ENCODE data around the gene DMP1.

Gene DMP1, protein sequence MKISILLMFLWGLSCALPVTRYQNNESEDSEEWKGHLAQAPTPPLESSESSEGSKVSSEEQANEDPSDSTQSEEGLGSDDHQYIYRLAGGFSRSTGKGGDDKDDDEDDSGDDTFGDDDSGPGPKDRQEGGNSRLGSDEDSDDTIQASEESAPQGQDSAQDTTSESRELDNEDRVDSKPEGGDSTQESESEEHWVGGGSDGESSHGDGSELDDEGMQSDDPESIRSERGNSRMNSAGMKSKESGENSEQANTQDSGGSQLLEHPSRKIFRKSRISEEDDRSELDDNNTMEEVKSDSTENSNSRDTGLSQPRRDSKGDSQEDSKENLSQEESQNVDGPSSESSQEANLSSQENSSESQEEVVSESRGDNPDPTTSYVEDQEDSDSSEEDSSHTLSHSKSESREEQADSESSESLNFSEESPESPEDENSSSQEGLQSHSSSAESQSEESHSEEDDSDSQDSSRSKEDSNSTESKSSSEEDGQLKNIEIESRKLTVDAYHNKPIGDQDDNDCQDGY

DNA sequence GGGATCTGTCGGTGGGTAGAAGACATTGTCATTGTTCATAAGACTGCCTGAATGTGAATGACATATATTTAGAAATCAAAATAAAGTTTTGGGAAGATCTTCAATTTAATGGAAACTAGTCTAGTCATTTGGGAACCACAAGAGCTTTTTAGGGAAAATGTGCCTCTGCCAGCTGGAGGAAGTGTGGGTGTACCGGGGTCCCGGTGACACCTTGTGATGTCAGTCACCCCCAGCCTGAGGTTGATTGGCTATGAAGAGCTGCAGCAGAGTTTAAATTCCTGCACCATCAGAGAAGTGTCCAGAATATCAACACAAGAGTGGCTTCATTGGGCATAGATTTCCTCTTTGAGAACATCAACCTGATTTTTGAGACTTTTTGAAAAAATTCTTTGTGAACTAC, at the start of gene DMP1:
DMP1 (plus strand) TSS at position 301 of the 400 bp plus-strand sequence. CDS start 6,213 bp downstream, outside the sequence.
- no peak for DNase-seq (ENCODE audit: low spot score)

DNA sequence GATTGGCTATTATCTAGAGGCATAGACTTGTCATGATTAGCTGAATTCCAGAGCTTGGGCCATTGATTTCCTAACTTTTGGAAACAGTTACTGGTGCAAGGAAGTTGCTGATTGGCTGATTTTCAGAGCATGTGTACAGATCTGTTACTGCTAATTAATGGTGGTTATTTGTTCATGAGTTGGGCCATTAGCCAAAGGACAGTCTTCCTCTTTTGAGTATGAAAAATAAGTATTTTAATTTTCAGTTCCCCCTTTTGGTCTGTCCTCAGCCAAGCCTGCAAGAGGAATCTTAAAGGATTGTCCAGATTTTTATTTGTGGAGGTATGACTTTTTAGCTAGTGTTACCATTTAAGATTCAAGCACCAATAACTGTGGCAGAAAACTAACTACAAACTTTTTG, 48.7 kb upstream of the DMP1 start:
- no peak for DNase-seq (ENCODE audit: low spot score)

GRCh38 chr4:87608229-87608628, 41.9 kb upstream of the DMP1 start, which contains the start of gene DSPP:
Gene DSPP, plus strand, starts transcription at chr4:87608529. Its CDS starts 2,380 bp downstream, at chr4:87610909.
- no peak for DNase-seq (ENCODE audit: low spot score)

DNA sequence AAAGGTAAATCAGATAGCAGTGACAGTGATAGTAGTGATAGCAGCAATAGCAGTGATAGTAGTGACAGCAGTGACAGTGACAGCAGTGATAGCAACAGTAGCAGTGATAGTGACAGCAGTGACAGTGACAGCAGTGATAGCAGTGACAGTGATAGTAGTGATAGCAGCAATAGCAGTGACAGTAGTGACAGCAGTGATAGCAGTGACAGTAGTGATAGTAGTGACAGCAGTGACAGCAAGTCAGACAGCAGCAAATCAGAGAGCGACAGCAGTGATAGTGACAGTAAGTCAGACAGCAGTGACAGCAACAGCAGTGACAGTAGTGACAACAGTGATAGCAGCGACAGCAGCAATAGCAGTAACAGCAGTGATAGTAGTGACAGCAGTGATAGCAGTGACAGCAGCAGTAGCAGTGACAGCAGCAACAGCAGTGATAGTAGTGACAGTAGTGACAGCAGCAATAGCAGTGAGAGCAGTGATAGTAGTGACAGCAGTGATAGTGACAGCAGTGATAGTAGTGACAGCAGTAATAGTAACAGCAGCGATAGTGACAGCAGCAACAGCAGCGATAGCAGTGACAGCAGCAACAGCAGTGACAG, 35.7 kb upstream of the DMP1 start:
- no peak for DNase-seq (ENCODE audit: low spot score)

GRCh38 chr4:87616268-87616667, 33.8 kb upstream of the DMP1 start:
- DNase-seq (ENCODE audit: low spot score), result no peak

DNA sequence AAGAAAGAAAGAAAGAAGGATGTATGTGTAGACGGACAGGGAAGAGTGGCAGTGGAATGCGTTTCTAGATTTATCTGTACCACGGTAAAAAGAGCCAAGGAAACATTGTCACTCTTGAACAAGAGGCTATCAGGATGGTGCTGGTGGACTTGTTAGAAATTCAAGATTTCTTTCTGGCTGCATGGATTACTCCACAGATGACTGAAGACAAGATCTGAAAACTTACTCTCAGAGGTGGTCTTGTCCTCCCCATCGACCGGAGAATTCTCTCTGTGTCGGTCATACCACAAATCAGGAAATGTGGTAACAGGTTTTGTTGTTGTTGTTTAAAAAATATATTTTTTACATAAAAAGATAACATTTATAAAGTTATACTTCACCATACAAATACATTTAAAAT, 30.0 kb upstream of the DMP1 start:
- no peak for DNase-seq (ENCODE audit: low spot score)

- no peak for DNase-seq (ENCODE audit: low spot score)
Measured at GRCh38 chr4:87620491-87620890, 29.6 kb upstream of the DMP1 start.

DNA sequence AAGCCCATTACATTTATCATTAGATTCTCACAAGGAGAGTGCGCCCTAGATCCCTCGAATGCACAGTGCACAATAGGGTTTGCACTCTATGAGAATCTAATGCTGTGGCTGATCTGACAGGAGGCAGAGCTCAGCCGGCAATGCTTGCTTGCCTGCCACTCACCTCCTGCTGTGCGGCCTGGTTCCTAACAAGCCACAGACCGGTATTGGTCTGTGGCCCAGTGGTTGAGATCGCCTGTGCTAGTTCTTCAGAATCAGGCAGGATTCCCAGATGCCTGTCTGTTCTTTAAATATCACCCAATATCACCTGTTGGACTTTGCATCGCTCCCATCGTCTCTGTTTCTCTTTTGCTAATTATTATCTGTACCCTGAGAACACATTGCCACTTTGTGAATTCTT, 27.8 kb upstream of the DMP1 start:
- no peak for DNase-seq (ENCODE audit: low spot score)

- DNase-seq (ENCODE audit: low spot score), result no peak
Measured at GRCh38 chr4:87624698-87625097, 25.4 kb upstream of the DMP1 start.

GRCh38 chr4:87631668-87632067, 18.4 kb upstream of the DMP1 start:
- no peak for DNase-seq (ENCODE audit: low spot score)

- DNase-seq (ENCODE audit: low spot score), result no peak
Measured at GRCh38 chr4:87632469-87632868, 17.6 kb upstream of the DMP1 start.

DNA sequence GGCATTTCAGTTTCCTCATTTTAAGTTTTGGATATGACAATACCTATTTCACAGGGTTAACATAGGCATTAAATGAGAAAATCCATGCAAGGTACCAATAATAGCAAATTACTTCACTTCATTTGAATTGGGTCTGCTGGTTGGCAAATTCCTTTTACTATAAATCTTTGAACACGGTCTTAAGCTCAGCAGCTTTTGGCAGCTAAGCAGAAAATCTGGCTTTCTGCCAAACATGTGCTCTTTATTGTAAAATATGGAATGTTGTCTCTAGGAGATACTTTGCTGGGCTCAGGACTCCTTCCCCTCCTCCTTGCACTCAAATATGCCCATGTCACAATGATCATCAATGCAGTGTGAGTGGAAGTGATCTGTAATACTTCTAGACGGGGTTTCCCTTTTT, 16.8 kb upstream of the DMP1 start:
- DNase-seq (ENCODE audit: low spot score), result no peak

DNA sequence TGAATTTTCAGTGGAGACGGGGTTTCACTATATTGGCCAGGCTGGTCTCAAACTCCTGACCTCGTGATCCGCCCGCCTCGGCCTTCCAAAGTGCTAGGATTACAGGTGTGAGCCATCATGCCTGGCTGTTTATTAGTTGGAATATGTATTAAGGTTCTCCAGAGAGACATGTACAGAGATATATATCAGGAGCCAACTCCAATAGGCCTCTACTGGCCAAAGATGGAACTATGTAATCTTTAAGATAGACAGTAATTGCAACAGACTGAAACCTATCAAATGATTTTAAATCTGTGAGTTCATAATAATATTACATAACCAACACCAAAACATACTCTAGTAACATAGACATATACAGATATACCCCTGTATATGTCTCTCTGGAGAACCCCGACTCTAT, 5.8 kb upstream of the DMP1 start:
- no peak for DNase-seq (ENCODE audit: low spot score)

DNA sequence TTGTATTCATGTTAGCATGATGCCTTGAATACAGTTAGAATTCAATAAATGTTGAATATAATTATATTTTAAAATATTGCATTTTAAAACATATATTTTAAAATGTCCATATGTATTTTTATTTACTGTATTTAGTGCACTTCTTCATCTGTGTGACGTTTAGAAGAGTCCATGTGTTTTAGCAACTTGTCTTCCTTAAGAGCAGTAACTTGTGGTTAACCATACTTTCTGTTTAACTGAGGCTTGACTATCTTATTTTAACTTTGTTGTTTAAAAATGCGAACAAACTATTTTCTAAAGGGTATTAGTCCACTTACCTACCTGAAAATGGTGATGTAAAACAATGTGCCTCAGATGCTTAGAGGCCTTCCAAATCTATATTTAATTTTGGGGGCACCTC, 858 bp downstream of the DMP1 start:
- no peak for DNase-seq (ENCODE audit: low spot score)

- no peak for DNase-seq (ENCODE audit: low spot score)
Measured at GRCh38 chr4:87651941-87652340, 1.9 kb downstream of the DMP1 start.

GRCh38 chr4:87654487-87655044, 4.5 kb downstream of the DMP1 start:
- no peak for DNase-seq (ENCODE audit: low spot score)

DNA sequence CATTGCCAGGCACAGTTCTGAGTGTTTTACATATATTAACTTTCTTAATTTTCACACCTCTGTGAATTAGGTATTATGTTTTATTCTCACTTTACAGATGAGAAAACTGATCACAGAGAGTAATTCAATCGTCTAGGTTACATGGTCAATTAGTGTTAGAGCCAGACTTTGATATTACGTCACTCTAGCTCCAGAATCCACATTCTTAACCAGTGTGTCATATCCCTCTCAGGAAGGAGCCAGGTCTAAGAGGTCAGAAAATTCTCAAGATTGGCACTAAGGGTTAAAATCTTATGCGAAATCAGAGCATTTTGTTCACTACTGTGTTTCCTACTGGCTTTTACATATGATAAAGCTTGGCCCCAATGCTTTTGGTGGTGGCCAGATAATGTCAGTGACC, 7.4 kb downstream of the DMP1 start:
- no peak for DNase-seq (ENCODE audit: low spot score)

DNA sequence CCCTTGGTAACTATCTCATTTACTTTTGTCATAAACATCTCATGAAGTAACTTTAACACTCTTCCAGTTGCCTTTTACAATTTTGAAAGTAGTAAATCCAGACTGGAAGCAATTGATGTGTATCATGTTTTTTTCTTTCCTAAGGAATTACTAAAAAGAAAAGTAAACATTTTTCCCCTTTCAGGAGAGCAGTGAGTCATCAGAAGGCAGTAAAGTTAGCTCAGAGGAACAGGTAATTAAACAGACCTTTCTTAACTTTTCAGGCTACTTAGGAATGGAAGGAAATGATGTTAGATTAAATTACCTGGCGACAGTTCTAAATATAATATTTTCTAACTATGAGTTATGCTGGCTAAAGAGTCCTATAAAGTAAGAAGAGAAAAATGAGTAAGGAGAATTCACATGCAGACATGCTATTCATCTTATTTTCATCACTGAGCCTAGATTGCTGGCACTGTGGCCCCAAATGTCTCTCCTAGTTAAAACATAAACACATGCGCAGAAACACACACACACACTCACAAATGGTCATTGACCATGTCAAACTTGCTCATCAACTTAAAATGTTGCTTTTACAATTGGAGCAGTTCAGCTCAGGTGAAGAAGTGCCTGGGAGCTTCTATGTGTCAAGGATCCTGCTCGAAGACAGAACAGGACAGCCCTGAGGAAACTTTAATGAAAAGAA, 9.3 kb downstream of the DMP1 start:
- DNase-seq (ENCODE audit: low spot score), result no peak

DNA sequence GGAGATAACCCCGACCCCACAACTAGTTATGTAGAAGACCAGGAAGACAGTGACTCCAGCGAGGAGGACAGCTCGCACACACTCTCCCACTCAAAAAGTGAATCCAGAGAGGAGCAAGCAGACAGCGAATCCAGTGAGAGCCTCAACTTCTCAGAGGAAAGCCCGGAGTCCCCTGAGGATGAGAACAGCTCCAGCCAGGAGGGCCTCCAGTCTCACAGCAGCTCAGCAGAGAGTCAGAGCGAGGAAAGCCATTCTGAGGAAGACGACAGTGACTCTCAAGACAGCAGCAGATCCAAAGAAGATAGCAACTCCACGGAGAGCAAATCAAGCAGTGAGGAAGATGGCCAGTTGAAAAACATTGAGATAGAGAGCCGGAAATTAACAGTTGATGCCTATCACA, 12.8 kb downstream of the DMP1 start:
- no peak for DNase-seq (ENCODE audit: low spot score)

DNA sequence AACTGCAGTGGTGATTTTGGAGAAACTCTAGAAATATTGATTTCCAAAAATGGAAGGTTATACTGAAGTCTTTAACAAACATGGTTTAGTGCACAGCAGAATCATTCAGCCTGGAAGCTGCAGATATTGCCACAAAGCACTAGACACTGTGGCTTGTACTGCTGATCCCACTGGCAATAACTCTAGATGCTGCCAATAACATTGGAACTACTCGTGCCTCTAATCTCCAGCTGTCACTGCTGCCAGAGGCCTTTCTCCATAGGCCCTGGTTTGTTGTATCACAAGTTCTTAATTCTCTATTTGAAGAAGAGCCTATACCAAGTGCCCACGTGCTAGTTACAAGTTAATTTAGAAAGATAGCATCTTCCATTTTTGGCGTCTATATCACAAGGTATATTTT, 19.3 kb downstream of the DMP1 start:
- no peak for DNase-seq (ENCODE audit: low spot score)

GRCh38 chr4:87677731-87678130, 27.7 kb downstream of the DMP1 start:
- DNase-seq (ENCODE audit: low spot score), result no peak

GRCh38 chr4:87679449-87680169, 29.5 kb downstream of the DMP1 start:
- DNase-seq (ENCODE audit: low spot score), result peak; percentile 27
